Forelimb muscle (tissue), 1 donor: ENCODE results near the gene GIT2. TPM values are rescaled to one million over a fixed set of nuclear protein-coding genes. Genes with fewer than 3 reads are reported as not detected.

ENCODE experiments used
- DNase-seq: peaks from one replicate; pipeline ENCODE4 v3.0.0-alpha.2; 2013; ENCODE audit warnings: low read depth
- polyA plus RNA-seq: library from polyadenylated mRNA; unstranded; fragments of 120-200 nt; gene quantifications from one replicate; pipeline ENCODE4 v1.2.1, GENCODE V29; 2013; ENCODE audit not compliant: insufficient read length

GIT2 gene
- polyA plus RNA-seq, 1 donor, result 50.8 TPM

- DNase-seq, result no peak
Measured at GRCh38 chr12:109981311-109981710, 14.9 kb downstream of the GIT2 start.

- DNase-seq, result no peak
Measured at GRCh38 chr12:109972821-109973220, 23.3 kb downstream of the GIT2 start.

GRCh38 chr12:109968801-109969200, 27.4 kb downstream of the GIT2 start:
- no peak for DNase-seq

- DNase-seq, result no peak
Measured at GRCh38 chr12:109968032-109968420, 28.1 kb downstream of the GIT2 start.

GRCh38 chr12:109967383-109968031, 28.7 kb downstream of the GIT2 start:
- no peak for DNase-seq

- no peak for DNase-seq
Measured at GRCh38 chr12:109966546-109966945, 29.6 kb downstream of the GIT2 start.

- no peak for DNase-seq
Measured at GRCh38 chr12:109963743-109964429, 32.3 kb downstream of the GIT2 start.

GRCh38 chr12:109963330-109963729, 32.8 kb downstream of the GIT2 start:
- DNase-seq, result no peak

GRCh38 chr12:109962398-109962797, 33.8 kb downstream of the GIT2 start:
- DNase-seq, result no peak

GRCh38 chr12:109961612-109962011, 34.6 kb downstream of the GIT2 start:
- DNase-seq, result no peak

GRCh38 chr12:109961201-109961600, 35.0 kb downstream of the GIT2 start:
- no peak for DNase-seq

GRCh38 chr12:109959411-109960093, 36.6 kb downstream of the GIT2 start:
- no peak for DNase-seq

GRCh38 chr12:109958374-109958773, 37.8 kb downstream of the GIT2 start:
- DNase-seq, result no peak

GRCh38 chr12:109953656-109954055, 42.5 kb downstream of the GIT2 start:
- DNase-seq, result no peak

GRCh38 chr12:109952873-109953272, 43.3 kb downstream of the GIT2 start:
- DNase-seq, result no peak

- no peak for DNase-seq
Measured at GRCh38 chr12:109952160-109952858, 43.9 kb downstream of the GIT2 start.

GRCh38 chr12:109951751-109952150, 44.4 kb downstream of the GIT2 start:
- DNase-seq, result no peak

GRCh38 chr12:109951136-109951535, 45.0 kb downstream of the GIT2 start:
- DNase-seq, result no peak

- no peak for DNase-seq
Measured at GRCh38 chr12:109950625-109951024, 45.5 kb downstream of the GIT2 start.

GRCh38 chr12:109949089-109949488, 47.1 kb downstream of the GIT2 start:
- DNase-seq, result no peak

GRCh38 chr12:109948368-109948767, 47.8 kb downstream of the GIT2 start:
- no peak for DNase-seq

GRCh38 chr12:109947521-109947920, 48.6 kb downstream of the GIT2 start:
- DNase-seq, result no peak
